GM19395 (cell line): ENCODE results near the gene SLC27A5.
A peak's percentile ranks its signal among the peaks of the same experiment; 100 is the strongest.
"Not testable (repeated sequence)": the region's sequence is repeated elsewhere in the genome, so short reads cannot be mapped to it uniquely, and the experiment has no call there.

Source experiments
- ATAC-seq: cut with Tn5 transposase; IDR thresholded peaks from one replicate; pipeline ENCODE4 v1.9.1; 2021; ENCODE audit warnings: mild to moderate bottlenecking, moderate library complexity; ENCODE audit not compliant: unreplicated experiment

The SLC27A5 gene

DNA sequence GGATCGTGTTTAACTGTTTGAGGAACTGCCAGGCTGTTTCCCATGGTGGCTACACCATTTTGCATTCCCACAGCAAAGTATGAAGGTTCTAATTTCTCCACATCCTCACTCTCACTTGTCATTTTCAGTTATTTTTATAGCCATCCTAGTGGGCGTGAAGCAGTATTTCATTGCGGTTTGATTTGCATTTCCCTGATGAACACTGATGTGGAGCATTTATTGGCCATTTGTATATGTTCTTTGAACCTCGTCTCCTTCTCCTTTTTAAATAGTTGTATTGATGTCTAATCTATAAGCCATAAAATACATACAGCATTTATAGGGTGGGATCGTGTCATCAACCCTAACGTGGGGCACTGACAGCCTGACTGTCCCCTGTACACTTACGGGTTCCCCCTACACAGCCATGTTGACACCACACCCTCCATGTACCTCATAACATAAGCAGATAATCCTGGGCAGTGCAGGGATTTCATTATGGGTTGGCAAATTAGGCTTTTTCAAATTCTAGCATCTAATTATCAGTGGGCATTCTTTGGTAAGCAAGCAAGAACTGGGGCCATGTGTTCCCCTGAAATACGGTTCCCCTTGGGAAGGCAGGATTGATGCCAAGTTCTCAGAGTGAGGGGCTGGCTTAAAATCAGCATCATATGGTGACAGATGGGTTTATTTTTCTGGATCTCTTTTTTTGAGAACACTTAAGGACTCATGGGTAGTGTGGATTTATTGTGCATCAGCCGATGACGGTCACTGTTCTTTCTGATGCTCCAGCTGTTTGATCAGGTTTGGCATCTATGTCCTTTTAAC is 19.4 kb upstream of the SLC27A5 start:
- ATAC-seq: no peak

DNA sequence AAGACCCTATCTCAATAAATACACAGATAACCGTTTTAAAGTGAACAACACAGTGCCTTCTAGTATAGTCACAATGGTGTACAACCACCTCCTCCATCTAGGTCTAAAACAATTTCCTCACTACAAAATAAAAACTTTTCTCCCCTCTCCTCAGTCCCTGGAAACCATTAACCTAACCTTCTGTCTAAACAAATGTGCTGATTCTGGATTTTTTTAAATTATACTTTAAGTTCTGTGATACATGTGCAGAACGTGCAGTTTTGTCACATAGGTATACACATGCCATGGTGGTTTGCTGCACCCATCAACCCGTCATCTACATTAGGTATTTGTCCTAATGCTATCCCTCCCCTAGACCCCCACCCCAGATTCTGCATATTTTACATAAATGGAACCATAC is 17.6 kb upstream of the SLC27A5 start:
- ATAC-seq: no peak

DNA sequence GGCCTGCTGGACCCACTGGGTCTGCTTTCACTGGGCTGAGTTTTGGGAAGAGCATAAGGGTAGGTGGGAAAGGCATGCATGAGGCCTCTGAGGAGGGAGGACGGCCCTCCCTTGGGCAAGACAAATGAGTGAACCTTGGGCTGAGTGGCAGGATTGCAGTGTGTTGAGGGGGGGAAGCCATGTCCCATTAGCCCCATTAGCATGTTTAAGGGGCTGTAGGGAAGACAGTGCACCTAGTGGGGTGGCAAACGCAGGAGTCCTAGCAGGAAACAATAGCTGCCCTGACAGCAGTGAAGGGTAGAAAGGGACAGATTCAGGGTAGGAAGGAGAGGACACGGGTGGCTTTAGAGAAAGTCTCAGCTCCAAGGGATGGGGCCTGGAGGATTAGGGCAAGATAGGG is 10.9 kb upstream of the SLC27A5 start:
- no peak for ATAC-seq

DNA sequence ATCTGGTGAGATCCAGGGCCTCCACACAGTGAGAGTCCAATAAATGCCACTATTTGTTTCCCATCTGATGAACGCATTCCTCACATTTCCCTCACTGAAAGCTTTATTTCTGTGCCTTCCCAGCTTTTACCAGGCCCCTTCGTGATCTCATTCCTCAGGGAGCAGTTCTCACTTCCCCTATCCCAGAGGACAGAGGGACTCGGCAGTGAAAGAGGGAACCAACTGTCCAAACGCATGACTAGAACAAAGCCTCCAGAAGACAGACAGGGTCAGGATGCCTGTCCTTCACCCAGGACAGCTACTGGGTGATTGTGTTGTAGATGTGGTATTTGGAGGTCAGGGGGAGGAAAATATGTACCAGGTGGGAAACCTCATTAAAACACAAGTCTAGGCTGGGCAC is 9.9 kb upstream of the SLC27A5 start:
- ATAC-seq: no peak

DNA sequence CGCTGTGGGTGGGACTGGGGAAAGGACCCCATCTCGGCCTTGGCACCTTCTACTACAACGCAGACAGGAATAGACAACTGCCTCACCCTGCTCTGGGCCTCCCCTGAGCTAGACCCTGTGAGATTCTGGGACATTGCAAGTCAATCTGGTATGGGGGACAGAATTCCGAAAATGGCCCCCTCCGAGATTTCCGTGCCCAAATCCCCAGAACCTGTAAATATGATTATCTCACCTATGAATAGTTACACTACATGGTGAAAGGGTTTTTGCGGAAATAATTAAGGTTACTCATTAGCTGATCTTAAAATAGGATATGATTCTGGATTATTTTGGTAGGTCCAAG is 8.4 kb upstream of the SLC27A5 start:
- ATAC-seq: no peak

GRCh38 chr19:58519355-58520256 is 7.8 kb upstream of the SLC27A5 start, which contains the start of gene ZBTB45:
Gene ZBTB45, minus strand, starts transcription at chr19:58519810. Its CDS starts 2,137 bp downstream, at chr19:58517673.
- ATAC-seq: peak; percentile 79

- ATAC-seq: peak; percentile 2
These were observed 7.2 kb upstream of the SLC27A5 start for GRCh38 chr19:58519087-58519354.

- no peak for ATAC-seq
These were observed 6.7 kb upstream of the SLC27A5 start for GRCh38 chr19:58518256-58519086.

- ATAC-seq: no peak
These were observed 5.4 kb upstream of the SLC27A5 start for GRCh38 chr19:58516964-58517833.

- ATAC-seq: no peak
These were observed 4.5 kb upstream of the SLC27A5 start for GRCh38 chr19:58516246-58516836.

GRCh38 chr19:58515259-58515658 is 3.5 kb upstream of the SLC27A5 start:
- no peak for ATAC-seq

- ATAC-seq: no peak
These were observed 2.8 kb upstream of the SLC27A5 start for GRCh38 chr19:58514564-58515022.

GRCh38 chr19:58513694-58514563 is 2.1 kb upstream of the SLC27A5 start:
- peak; percentile 64 for ATAC-seq

DNA sequence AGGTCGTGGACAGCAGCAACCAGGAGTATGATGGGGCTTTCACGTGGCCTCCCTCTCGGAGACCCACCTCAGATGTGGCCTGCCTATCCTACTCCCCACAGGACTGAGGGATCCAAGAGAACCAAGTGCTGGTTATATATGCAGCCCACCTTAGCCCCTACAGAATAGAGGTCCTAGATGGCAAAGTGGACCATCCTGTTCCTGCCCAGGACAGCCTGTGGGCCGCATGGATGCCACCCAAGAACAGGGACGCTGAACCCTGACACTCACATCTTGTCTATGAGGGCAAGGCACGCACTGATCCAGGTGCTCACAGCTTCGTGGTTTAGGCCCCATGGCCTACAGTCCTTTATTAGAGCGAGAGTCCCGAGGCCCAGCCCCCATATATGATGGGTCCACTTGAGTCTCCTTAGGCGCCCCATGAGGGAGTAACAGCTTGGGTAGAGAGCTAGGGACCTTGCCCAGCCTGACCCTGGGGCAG is 1.5 kb upstream of the SLC27A5 start:
- no peak for ATAC-seq

DNA sequence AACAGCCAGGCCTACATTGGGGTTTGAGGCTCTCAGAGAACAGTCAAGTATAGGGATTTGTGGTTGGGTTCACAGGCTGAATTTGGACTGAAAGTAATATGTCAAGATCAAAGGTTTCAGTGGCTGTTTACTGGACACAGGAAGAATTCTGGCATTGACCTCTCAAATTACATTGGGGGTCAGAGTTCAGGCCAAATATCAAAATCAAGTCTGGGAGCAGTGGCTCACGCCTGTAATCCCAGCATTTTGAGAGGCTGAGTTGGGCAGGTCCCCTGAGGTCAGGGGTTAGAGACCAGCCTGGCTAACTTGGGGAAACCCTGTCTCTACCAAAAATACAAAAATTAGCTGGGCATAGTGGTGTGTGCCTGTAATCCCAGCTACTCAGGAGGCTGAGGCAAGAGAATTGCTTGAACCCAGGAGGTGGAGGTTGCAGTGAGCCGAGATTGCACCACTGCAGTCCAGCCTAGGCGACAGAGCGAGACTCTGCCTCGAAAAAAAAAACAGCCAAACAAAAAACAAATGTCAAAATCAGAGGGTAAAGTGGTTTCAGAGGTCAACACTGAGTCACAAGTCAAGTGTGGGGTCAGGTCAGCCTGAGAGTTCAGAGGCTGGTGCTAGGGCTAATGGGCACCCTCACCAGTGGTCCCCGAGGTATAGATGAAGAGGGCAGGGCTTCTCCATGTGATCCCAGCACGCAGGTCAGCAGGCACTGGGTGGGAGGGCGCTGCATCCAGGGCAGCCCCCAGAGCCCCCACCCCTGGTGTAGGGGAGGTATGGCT is 1.5 kb downstream of the SLC27A5 start:
- no peak for ATAC-seq

DNA sequence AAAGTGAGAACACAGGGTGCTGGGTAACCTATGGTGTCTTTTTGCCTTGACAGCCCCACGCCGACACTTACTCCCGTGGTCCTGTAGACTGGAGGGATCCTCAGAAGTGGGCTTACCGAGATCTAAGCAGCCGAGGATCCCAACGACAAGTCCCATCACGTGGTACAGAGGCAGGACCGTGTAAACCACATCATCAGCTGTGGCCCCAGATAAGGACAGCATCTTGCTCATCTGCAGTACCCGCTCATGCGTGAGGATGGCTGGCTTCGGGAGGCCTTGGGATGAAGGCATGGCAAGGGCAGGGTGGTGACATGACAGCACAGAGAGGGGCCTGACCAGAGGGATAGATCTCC is 2.1 kb downstream of the SLC27A5 start:
- ATAC-seq: no peak

DNA sequence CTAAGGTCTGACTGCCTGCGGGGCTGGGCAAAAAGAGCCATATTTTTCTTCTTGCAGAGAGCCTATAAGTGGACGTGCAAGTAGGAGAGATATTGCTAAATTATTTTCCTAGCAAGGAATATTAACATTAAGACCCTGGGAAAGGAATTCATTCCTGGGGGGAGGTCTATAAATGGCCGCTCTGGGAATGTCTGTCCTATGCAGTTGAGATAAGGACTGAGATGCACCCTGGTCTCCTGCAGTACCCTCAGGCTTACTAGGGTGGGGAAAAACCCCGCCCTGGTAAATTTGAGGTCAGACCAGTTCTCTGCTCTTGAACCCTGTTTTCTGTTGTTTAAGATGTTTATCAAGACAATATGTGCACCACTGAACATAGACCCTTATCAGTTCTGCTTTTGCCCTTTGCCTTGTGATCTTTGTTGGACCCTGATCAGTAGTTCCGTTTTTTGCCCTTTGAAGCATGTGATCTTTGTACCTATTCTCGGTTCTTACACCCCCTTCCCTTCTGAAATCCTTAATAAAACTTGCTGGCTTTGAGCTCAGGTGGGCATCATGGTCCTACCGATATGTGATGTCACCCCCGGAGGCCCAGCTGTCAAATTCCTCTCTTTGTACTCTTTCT is 4.1 kb downstream of the SLC27A5 start:
- ATAC-seq: not testable (repeated sequence)

DNA sequence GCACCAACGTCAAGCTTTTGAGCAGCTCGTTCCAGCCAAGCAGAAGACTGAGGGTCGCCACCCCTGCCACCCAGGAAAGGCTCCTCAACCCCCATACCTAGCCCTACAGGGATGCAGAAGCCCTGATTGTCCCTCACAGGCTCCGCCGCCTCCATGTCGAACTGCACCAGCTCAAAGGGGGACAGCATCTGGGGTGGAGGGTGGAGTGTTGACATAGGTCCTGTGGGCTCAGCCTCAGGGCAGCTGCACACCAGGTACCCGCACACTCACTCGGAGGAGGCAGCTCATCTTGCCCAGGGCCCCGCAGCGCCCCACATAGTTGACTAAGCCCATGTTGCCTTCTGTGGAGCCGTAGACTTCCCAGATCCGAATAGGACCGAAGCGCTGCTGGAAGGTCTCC is 11.6 kb downstream of the SLC27A5 start:
- no peak for ATAC-seq
